Lower leg skin (tissue), 3 donors: ENCODE results near the gene GLTP.

ENCODE experiments used
- POLR2A ChIP-seq, 2 donors: fragments of 450-650 bp; IDR thresholded peaks; one replicate each; pipeline ENCODE4 v1.6.1; 2016 to 2017; ENCODE audit warnings: antibody characterized with exemption in 2 of 2, mild to moderate bottlenecking in 1 of 2, moderate library complexity in 1 of 2
- TF ChIP-seq, protein P1 (sequence below), 3 donors: fragments of 450-650 bp; IDR thresholded peaks; one replicate each; pipeline ENCODE4 v1.5.1; 2016; ENCODE audit warnings: antibody characterized with exemption in 3 of 3, mild to moderate bottlenecking in 3 of 3, moderate library complexity in 2 of 3

DNA sequence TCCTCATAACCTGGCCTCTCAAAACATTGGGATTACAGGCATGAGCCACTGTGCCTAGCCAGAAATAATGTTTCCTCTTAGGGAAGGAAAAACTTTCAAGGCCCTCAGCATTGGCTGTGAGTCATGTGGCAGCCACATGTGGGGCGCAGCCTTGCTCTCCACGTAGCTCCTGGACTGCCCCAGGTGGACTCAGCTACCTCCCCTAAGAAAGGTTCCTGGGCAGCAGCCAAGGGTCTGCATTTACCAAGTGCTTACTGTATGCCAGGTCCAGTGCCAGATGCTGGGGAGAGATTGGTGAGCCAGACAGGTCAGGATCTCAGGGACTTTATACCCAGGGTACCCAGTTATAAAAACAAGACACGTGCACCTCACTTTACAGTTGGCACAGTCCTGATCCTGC is 43.4 kb downstream of the GLTP start:
- TF ChIP-seq POLR2A (IDR thresholded peaks at IDR 0.05) = no peak
- TF ChIP-seq, protein P1, sequence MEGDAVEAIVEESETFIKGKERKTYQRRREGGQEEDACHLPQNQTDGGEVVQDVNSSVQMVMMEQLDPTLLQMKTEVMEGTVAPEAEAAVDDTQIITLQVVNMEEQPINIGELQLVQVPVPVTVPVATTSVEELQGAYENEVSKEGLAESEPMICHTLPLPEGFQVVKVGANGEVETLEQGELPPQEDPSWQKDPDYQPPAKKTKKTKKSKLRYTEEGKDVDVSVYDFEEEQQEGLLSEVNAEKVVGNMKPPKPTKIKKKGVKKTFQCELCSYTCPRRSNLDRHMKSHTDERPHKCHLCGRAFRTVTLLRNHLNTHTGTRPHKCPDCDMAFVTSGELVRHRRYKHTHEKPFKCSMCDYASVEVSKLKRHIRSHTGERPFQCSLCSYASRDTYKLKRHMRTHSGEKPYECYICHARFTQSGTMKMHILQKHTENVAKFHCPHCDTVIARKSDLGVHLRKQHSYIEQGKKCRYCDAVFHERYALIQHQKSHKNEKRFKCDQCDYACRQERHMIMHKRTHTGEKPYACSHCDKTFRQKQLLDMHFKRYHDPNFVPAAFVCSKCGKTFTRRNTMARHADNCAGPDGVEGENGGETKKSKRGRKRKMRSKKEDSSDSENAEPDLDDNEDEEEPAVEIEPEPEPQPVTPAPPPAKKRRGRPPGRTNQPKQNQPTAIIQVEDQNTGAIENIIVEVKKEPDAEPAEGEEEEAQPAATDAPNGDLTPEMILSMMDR (IDR thresholded peaks at IDR 0.05) = no peak
